ENCODE results near the gene DLGAP1. TPM values are rescaled to one million over a fixed set of nuclear protein-coding genes. Genes with fewer than 3 reads are reported as not detected.

The DLGAP1 gene
- total RNA-seq, 1 experiment from 2014 or later, result 0.07 TPM

DNA sequence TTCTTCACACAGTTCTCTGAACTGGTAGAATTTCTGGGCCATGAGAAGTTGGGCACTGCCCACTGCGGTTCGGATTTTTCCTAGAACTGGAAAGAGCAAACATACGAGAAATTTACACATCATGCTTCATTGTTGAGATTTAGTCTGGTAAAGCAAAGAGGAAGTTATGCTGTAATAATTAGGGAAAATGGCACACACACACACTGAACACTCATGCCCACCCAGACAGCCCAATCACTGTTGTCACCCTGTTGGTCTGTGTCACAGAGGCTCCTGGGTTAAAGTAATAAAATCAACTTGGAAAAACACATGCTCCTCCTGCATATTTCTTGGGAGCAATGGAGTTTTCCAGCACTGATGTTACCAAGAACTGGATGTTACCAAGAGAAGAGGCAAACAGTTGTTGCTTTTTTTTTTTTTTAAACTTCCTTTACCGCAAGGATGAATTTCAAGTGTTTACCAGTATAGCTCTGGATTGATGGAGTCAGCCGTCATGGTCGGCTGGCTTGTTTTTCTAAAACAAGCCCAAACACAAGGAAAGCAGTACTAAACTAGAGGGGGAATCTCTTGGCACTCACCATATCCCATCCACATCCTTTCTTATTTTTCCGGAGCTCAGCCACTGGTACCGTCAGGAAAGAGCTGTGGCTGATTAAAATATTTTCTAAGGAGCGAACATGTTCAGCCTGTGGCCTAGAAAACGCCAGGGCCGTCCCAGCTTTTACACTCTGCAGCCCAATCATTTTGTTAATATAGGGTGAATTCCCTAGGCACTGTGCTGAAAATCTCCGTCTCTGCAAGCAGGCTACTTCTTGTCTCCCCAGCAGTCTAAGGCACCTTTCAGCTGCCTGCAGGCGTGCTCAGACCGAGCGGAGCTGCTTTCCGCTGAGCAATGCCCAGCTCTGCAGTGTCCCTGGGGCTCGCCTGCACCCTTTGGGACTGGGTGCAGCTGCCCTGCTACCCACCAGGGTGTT is 946.2 kb downstream of the DLGAP1 start:
- H3K27me3 ChIP-seq (replicated peaks; ENCODE audit: control insufficient read depth, insufficient read depth, low read length), result no peaks in the 10 kb centered on the region
- H3K9me3 ChIP-seq, result no peaks in the 10 kb centered on the region; the same call in 1 of the 2 replicates
- no peaks in the 10 kb centered on the region for H3K27me3 Mint-ChIP-seq (ENCODE audit: insufficient read depth, unreplicated experiment)
- TF ChIP-seq CTCF (IDR thresholded peaks at IDR 0.05; ENCODE audit: insufficient read depth in 1 of 2, low read depth in 1 of 2, low read length in 1 of 2, severe bottlenecking in 1 of 2, unreplicated experiment in 1 of 2), result no peak
- BruUV-seq (replicated peaks), result no TSS peak
- DNase-seq, result no peak
- no peak overlapping the region for H3K4me3 ChIP-seq (ENCODE audit: low read depth, low read length)
- no peaks in the 10 kb centered on the region for H3K9me3 Mint-ChIP-seq (ENCODE audit: unreplicated experiment)
- ChIA-PET POLR2A (interaction anchor here (0.5 kb wide), 1 partner anchor 8 kb away, joined by 4 read pairs; no protein-coding TSS in a partner anchor), CTCF (interaction anchor here (0.6 kb wide), 1 partner anchor 186 kb away, joined by 9 read pairs; no protein-coding TSS in a partner anchor)
- intact Hi-C loops (cut with micrococcal nuclease; ENCODE audit: unreplicated experiment), result no loop called here
- H3K27ac Mint-ChIP-seq (ENCODE audit: unreplicated experiment), result no peak overlapping the region
- H3K4me1 ChIP-seq, result no peaks in the 10 kb centered on the region; the same call in 1 of the 2 replicates
- no peaks in the 10 kb centered on the region for H3K36me3 Mint-ChIP-seq (ENCODE audit: insufficient read depth, unreplicated experiment)
- H3K4me1 Mint-ChIP-seq (ENCODE audit: low read depth, unreplicated experiment), result no peaks in the 10 kb centered on the region
- no peaks in the 10 kb centered on the region for H3K36me3 ChIP-seq (ENCODE audit: control insufficient read depth, insufficient read depth, low read length)
- no peak overlapping the region for H3K4me3 Mint-ChIP-seq (ENCODE audit: unreplicated experiment)

GRCh38 chr18:3504637-3505036 is 950.5 kb downstream of the DLGAP1 start:
- no peak overlapping the region for H3K4me3 Mint-ChIP-seq (ENCODE audit: unreplicated experiment)
- no peak for DNase-seq
- Histone ChIP-seq H3K4me1 (peaks cover 9% of the 10 kb centered on the region), H3K4me3 (ENCODE audit: low read depth, low read length) (no peak overlapping the region), H3K27me3 (replicated peaks; ENCODE audit: control insufficient read depth, insufficient read depth, low read length) (no peaks in the 10 kb centered on the region), H3K9me3 (no peaks in the 10 kb centered on the region; the same call in 1 of the 2 replicates), H3K36me3 (ENCODE audit: control insufficient read depth, insufficient read depth, low read length) (no peaks in the 10 kb centered on the region)
- peaks cover 5% of the 10 kb centered on the region for H3K4me1 Mint-ChIP-seq (ENCODE audit: low read depth, unreplicated experiment)
- H3K9me3 Mint-ChIP-seq (ENCODE audit: unreplicated experiment), result no peaks in the 10 kb centered on the region
- no peak overlapping the region for H3K27ac Mint-ChIP-seq (ENCODE audit: unreplicated experiment)
- intact Hi-C loops (cut with micrococcal nuclease; ENCODE audit: unreplicated experiment), result no loop called here
- no peaks in the 10 kb centered on the region for H3K27me3 Mint-ChIP-seq (ENCODE audit: insufficient read depth, unreplicated experiment)
- no TSS peak for BruUV-seq (replicated peaks)
- ChIA-PET CTCF (no interaction called here), POLR2A (no interaction called here)
- H3K36me3 Mint-ChIP-seq (ENCODE audit: insufficient read depth, unreplicated experiment), result no peaks in the 10 kb centered on the region
- TF ChIP-seq CTCF (IDR thresholded peaks at IDR 0.05; ENCODE audit: insufficient read depth in 1 of 2, low read depth in 1 of 2, low read length in 1 of 2, severe bottlenecking in 1 of 2, unreplicated experiment in 1 of 2), result no peak

- Mint-ChIP-seq H3K4me3 (ENCODE audit: unreplicated experiment) (no peak overlapping the region), H3K9me3 (ENCODE audit: unreplicated experiment) (no peaks in the 10 kb centered on the region), H3K4me1 (ENCODE audit: low read depth, unreplicated experiment) (peaks cover 14% of the 10 kb centered on the region), H3K36me3 (ENCODE audit: insufficient read depth, unreplicated experiment) (no peaks in the 10 kb centered on the region), H3K27ac (ENCODE audit: unreplicated experiment) (no peak overlapping the region), H3K27me3 (ENCODE audit: insufficient read depth, unreplicated experiment) (no peaks in the 10 kb centered on the region)
- BruUV-seq (replicated peaks), result no TSS peak
- no peaks in the 10 kb centered on the region for H3K36me3 ChIP-seq (ENCODE audit: control insufficient read depth, insufficient read depth, low read length)
- ChIA-PET CTCF (no interaction called here), POLR2A (no interaction called here)
- H3K27me3 ChIP-seq (replicated peaks; ENCODE audit: control insufficient read depth, insufficient read depth, low read length), result no peaks in the 10 kb centered on the region
- H3K4me1 ChIP-seq, result peaks cover 10% of the 10 kb centered on the region
- no peak for DNase-seq
- TF ChIP-seq CTCF (IDR thresholded peaks at IDR 0.05; ENCODE audit: insufficient read depth in 1 of 2, low read depth in 1 of 2, low read length in 1 of 2, severe bottlenecking in 1 of 2, unreplicated experiment in 1 of 2), result no peak
- no peak overlapping the region for H3K4me3 ChIP-seq (ENCODE audit: low read depth, low read length)
- intact Hi-C loops (cut with micrococcal nuclease; ENCODE audit: unreplicated experiment), result no loop called here
- H3K9me3 ChIP-seq, result no peaks in the 10 kb centered on the region; the same call in 1 of the 2 replicates
Observed at GRCh38 chr18:3502650-3503049, 952.5 kb downstream of the DLGAP1 start.

Measured in Caco-2 (cell line).